HG02870 (cell line): ENCODE measurements around the gene METTL17.
A peak's percentile ranks its signal among the peaks of the same experiment; 100 is the strongest.
"Not testable (repeated sequence)": the region's sequence is repeated elsewhere in the genome, so short reads cannot be mapped to it uniquely, and the experiment has no call there.

Experiments used
- ATAC-seq: cut with Tn5 transposase; IDR thresholded peaks from one replicate; pipeline ENCODE4 v1.9.1; 2021; ENCODE audit warnings: mild to moderate bottlenecking, moderate library complexity; ENCODE audit not compliant: unreplicated experiment

The METTL17 gene

GRCh38 chr14:20989787-20990600 lies at the start of gene METTL17:
TSS of gene METTL17 (plus strand) at chr14:20989980. CDS start at chr14:20990003, 23 bp downstream.
- ATAC-seq, result peak; percentile 97

GRCh38 chr14:20945146-20945545 lies 44.6 kb upstream of the METTL17 start:
- ATAC-seq, result not testable (repeated sequence)

DNA sequence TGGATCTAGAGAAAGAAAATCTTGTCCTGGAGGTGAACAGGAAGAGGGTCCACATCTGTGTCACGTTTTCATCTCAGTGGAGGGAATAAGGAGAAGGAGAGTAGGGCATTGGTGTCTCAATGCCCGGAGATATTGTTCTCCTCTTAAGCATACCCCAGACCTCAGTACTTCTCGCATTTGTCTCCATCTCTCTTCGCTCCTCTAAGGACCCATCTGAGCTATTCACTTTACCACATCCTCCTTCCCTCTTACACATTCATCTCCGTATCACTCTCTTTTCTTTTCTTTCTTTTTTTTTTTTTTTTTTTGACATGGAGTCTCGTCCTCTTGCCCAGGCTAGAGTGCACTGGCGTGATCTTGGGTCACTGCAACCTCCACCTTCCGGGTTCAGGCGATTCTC lies 43.1 kb upstream of the METTL17 start:
- ATAC-seq, result not testable (repeated sequence)

- ATAC-seq, result not testable (repeated sequence)
Measured at GRCh38 chr14:20954736-20955537, 34.8 kb upstream of the METTL17 start, which contains the start of gene RNASE2. TSS of gene RNASE2 (plus strand) at chr14:20955487. CDS start at chr14:20955772, 285 bp downstream.

GRCh38 chr14:20955538-20955873 lies 34.3 kb upstream of the METTL17 start:
- ATAC-seq, result not testable (repeated sequence)

- no peak for ATAC-seq
Measured at GRCh38 chr14:20956376-20956976, 33.3 kb upstream of the METTL17 start.

- ATAC-seq, result not testable (repeated sequence)
Measured at GRCh38 chr14:20958946-20959345, 30.8 kb upstream of the METTL17 start.

GRCh38 chr14:20969336-20969735 lies 20.4 kb upstream of the METTL17 start:
- ATAC-seq, result no peak

DNA sequence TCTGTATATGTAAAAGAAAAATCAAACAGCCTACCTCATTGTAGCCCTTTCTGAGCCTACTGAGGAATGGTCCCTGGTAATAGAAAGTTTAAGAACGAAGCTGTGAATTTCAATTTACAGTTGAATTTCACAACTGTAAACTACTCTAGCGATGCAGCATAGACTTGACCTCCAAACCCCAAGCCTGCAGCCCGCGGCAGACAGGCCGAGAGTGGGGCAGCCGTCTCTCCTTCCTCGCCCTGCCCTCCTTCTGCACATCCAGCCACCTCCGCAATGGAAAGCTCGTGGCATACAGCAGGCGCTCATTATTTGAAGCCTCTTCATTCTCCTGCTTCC lies 19.2 kb upstream of the METTL17 start:
- peak; percentile 4 for ATAC-seq

- peak; percentile 89 for ATAC-seq
Measured at GRCh38 chr14:20970983-20971704, 18.6 kb upstream of the METTL17 start.

DNA sequence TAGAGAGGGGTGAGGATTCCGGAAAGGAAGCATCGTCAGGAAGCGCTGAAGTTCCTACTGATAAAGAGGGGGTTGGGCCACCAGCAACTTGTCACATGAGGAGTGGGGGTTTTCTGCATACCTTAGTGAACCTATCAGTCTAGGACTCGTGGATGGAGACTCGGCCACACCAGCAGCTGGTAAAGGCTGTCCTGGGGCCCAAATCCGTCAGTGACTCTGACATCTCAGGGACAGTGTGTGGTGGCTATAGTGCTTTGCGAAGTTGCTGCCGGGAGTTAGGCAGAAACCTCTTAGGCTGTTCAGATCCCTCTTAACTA lies 18.1 kb upstream of the METTL17 start:
- no peak for ATAC-seq

DNA sequence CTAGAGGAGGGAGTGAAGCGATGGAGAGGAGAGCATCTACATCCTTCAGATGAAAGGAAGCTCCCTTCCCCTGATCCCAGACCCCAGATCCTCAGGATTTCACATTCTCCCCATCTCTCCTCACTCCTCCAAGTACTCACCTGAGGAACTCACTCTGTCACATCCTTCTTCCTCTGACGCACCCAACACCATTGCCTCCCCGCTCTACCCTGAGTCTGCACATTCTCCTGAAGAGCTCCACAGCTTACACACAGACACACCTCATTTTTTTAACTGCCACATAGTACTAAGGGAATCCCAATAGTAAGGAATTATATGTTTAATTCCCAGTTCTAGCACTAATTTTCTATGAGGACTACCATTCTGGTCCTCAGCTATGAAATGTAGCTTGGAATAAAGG lies 16.3 kb upstream of the METTL17 start:
- ATAC-seq, result no peak

DNA sequence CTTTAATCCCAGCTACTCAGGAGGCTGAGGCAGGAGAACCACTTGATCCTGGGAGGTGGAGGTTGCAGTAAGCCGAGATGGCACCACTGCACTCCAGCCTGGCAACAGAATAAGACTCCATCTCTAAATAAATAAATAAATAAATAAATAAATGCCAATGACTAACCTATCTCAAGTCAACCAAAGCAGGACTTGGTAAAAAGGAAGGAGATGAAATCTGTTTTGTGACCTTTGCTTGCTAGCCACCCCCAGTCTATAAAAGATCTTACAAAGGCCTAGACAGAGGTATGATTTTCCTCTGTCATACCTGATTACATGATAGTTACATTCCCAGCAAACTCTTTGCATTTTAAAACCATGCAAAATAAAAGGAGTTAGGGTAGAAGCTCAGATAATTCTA lies 13.5 kb upstream of the METTL17 start:
- ATAC-seq, result no peak

- ATAC-seq, result no peak
Measured at GRCh38 chr14:20978687-20979086, 11.1 kb upstream of the METTL17 start.

DNA sequence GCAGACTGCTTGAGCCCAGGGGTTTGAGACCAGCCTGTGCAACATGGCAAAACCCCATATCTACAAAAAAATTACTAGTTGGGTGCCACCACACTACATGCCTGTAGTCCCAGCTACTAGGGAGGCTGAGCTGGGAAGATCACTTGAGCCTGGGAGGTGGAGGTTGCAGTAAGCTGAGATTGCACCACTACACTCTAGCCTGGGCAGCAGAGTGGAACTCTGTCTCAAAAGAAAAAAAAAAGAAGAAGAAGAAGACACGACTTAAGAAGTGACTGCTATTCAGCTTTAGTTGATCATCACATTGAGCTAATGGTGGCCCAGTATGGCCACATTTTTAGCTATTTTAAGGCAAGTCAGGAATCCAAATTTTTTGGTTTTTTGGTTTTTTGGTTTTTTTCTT lies 8.9 kb upstream of the METTL17 start:
- ATAC-seq, result no peak

DNA sequence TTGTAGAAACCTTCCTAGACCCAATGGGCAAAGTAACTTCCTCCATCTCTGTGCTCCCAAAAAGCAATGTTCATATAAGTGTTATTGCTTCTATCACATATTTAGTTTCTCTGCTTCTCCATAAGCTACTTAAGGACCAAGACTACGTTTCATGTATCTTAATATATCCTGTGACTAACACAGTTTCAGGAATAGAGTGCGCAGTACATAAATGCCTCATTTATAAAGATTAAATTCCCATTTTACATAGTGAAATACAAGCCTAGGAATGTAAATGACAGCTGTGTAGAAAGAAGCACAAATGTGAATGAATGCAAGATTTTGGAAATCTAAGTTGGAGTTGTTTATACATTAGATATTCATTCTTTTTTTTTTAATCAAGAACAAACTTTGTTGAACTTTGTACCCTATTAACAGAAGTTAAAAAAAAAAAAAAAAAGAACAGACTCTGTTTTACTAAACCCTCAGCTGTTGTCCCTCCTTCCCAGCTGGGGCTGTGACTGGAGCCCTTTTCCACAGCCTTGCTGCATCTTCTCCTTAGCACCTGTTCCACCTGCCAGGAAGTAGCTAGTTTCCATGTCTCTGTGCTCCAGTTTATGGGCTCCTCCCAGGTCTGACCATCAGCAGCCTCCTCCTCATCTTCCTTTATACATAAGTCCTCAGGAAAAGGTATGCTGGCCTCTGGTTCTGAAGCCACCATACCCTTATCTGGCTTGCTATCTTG lies 7.0 kb upstream of the METTL17 start:
- no peak for ATAC-seq

- ATAC-seq, result not testable (repeated sequence)
Measured at GRCh38 chr14:20985650-20986049, 4.1 kb upstream of the METTL17 start.

GRCh38 chr14:20986811-20987210 lies 3.0 kb upstream of the METTL17 start:
- no peak for ATAC-seq

DNA sequence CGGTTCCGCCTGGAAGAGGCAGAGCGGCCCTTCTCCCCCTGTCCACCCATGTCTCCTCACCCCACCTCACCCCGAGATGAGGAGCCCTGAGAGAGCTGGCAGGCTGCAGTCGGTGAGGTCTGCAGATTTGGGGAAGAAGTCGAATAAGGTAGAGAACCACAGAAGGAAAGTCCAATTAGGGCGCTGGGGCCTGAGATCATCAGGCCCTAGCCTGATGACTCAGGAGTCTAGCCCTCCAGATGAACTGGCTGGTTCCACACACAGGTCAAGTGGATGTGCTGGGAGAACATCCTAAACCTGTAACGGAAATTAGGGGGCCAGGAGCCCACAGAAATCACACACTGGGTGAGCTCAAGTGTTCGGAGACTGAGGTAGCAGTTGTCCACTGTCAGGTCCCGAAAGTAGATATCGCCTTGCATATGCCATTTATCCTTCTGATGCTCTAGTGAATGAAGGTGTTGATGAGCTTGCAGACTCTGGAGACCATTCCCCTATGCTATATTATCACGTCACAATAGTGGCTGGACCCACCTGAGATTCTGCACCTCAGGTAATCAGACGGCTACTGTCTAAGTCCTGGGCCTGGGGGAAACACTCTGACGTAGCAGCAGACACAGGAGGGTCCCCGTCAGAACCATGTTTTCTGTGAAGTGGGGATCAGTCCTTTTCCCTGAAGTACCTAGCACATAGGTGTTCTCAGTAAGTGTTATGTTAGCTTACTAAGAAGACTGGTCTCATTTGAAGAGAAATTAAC lies 886 bp upstream of the METTL17 start:
- no peak for ATAC-seq

DNA sequence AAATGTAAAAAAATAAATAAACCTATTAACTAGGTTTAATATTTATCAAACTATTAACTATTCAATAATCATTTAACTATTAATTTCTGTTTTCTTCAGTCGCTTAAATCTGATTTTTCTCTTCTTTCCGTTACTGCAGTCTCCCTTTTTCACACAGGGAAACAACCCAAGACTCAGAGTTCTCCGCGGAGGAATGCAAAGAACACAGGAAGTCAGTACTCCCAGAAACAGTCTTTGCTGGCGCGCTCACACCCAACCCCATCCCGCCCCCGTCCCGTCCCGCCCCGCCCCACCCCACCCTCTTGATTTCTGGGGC lies 351 bp upstream of the METTL17 start:
- no peak for ATAC-seq
